Transverse colon (tissue), 4 donors: Measurements from ENCODE around the gene EED. TPM values are rescaled to one million over a fixed set of nuclear protein-coding genes. Genes with fewer than 3 reads are reported as not detected.

Experiments used
- DNase-seq: peaks from one replicate; pipeline ENCODE4 v3.0.0-alpha.2; 2019
- H3K27ac ChIP-seq, 4 donors: fragments of 200-600 bp; sonication (generic); 2 replicates each; pipeline ENCODE4 v1.5.1; 2016 to 2018; ENCODE audit warnings: inconsistent platforms in 4 of 4
- H3K27me3 ChIP-seq: fragments of 200-600 bp; sonication (generic); 2 replicates; pipeline ENCODE4 v1.5.1; 2017; ENCODE audit warnings: inconsistent platforms
- H3K36me3 ChIP-seq, 4 donors: fragments of 200-600 bp; sonication (generic); 2 replicates each; pipeline ENCODE4 v1.5.1; 2017 to 2019; ENCODE audit warnings: inconsistent platforms in 4 of 4
- H3K4me1 ChIP-seq, 4 donors: fragments of 200-600 bp; sonication (generic); 2 replicates each; pipeline ENCODE4 v1.5.1; 2017 to 2020; ENCODE audit warnings: inconsistent platforms in 4 of 4
- H3K4me3 ChIP-seq, 4 donors: fragments of 200-600 bp; sonication (generic); 1 replicate in 1 of 4; 2 replicates in 3 of 4; pipeline versions ENCODE4 v1.5.1 to v1.6.1; 2017 to 2019; ENCODE audit warnings: inconsistent platforms in 4 of 4
- H3K9me3 ChIP-seq, 2 donors: fragments of 200-600 bp; sonication (generic); 2 replicates each; pipeline ENCODE4 v1.5.1; 2017 to 2019; ENCODE audit warnings: inconsistent platforms in 2 of 2
- CTCF ChIP-seq, 5 experiments: fragments of 200-600 bp in 3 of 5; fragments of 450-650 bp in 2 of 5; sonication (generic) in 3 of 5; IDR thresholded peaks; 1 replicate in 2 of 5; 2 replicates in 3 of 5; pipeline ENCODE4 v1.5.1; 2016 to 2017; ENCODE audit warnings: antibody characterized with exemption in 5 of 5, inconsistent platforms in 3 of 5, mild to moderate bottlenecking in 2 of 5, moderate library complexity in 1 of 5
- EP300 ChIP-seq: sonication (generic); formaldehyde crosslinking; IDR thresholded peaks from one replicate; pipeline ENCODE4 v1.6.1; 2017; ENCODE audit warnings: antibody characterized with exemption, low read depth
- POLR2A ChIP-seq: fragments of 450-650 bp; IDR thresholded peaks from one replicate; pipeline ENCODE4 v1.6.1; 2016; ENCODE audit warnings: antibody characterized with exemption, mild to moderate bottlenecking, moderate library complexity
- POLR2AphosphoS5 ChIP-seq, 3 donors: sonication (generic); formaldehyde crosslinking; IDR thresholded peaks; one replicate each; pipeline ENCODE4 v1.6.1; 2016; ENCODE audit warnings: antibody characterized with exemption in 3 of 3
- WGBS, 2 donors: methylation state at CpG; one replicate each; pipeline ENCODE4 v1.1.5; 2018; ENCODE audit warnings: low coverage in 1 of 2; 5-methylcytosine and 5-hydroxymethylcytosine counted together
- in situ Hi-C, 4 donors: fragments of 200-750 bp; cut with MboI; loops; one replicate each; pipeline versions ENCODE4 v1.15.0 to v1.15.1; 2017; ENCODE audit warnings: low sequenced_read_pairs in 3 of 4, low pct_ligation_motif_present in 1 of 4, low pct_unique_long_range_greater_than_20kb in 1 of 4
- intact Hi-C: fragments of 100-400 bp; cut with DNase I; formaldehyde crosslinking; loops from one replicate; pipeline ENCODE4 v1.15.1; 2023; ENCODE audit warnings: low total_unique reads
- total RNA-seq, 4 donors: library from RNA; depleted of rRNA; stranded (reverse); fragments of >200 nt; gene quantifications; one replicate each; pipeline ENCODE4 v1.1.0, GENCODE V29; 2016

Gene EED
- total RNA-seq, 4 donors from 2014 or later = 2.8 to 43.5 (median 23.5) TPM

- in situ Hi-C loops (loop anchor here in 1 of 4 donors (25.0 kb wide), 1 partner anchor 585 kb away; the partner anchor contains the start of gene CREBZF), intact Hi-C loops (no loop called here)
- H3K27me3 ChIP-seq = no peaks in the 10 kb centered on the region
- no peaks in the 10 kb centered on the region for H3K9me3 ChIP-seq
- WGBS, 2 donors = 48 to 50% methylated on average over 1 of the region's 1 CpG
- H3K36me3 ChIP-seq = no peaks in the 10 kb centered on the region
- peak; percentile 58 for DNase-seq
- H3K4me3 ChIP-seq = no peak overlapping the region
- TF ChIP-seq EP300 (no peak), POLR2AphosphoS5 (IDR thresholded peaks at IDR 0.05) (no peak), POLR2A (no peak), CTCF (IDR thresholded peaks at IDR 0.05) (no peak)
- peaks cover 11 to 50% (median 33%) of the 10 kb centered on the region in 4 donors for H3K4me1 ChIP-seq
- H3K27ac ChIP-seq = peak overlapping the region; percentile 0 to 31 (median 19)
Observed at GRCh38 chr11:86247608-86248007, 3.1 kb downstream of the EED start.

GRCh38 chr11:86248609-86249008 lies 4.1 kb downstream of the EED start:
- no peak overlapping the region for H3K4me3 ChIP-seq
- H3K9me3 ChIP-seq = no peaks in the 10 kb centered on the region
- in situ Hi-C loops = loop anchor here in 1 of 4 donors (25.0 kb wide), 1 partner anchor 586 kb away; the partner anchor contains the start of gene CREBZF
- 89 to 100% methylated on average over 2 to 4 of the region's 4 CpGs for WGBS, 2 donors
- no peak overlapping the region for H3K27ac ChIP-seq
- no peaks in the 10 kb centered on the region for H3K36me3 ChIP-seq
- no peak for TF ChIP-seq EP300
- no peaks in the 10 kb centered on the region for H3K27me3 ChIP-seq
- intact Hi-C loops = no loop called here
- peaks cover 11 to 58% (median 34%) of the 10 kb centered on the region in 4 donors for H3K4me1 ChIP-seq
- DNase-seq = no peak

- intact Hi-C loops = no loop called here
- Histone ChIP-seq H3K27ac (no peak overlapping the region), H3K27me3 (no peaks in the 10 kb centered on the region), H3K36me3 (no peaks in the 10 kb centered on the region), H3K4me3 (no peak overlapping the region), H3K4me1 (peaks cover 11 to 53% (median 29%) of the 10 kb centered on the region in 4 donors), H3K9me3 (no peaks in the 10 kb centered on the region)
- 30 to 46% methylated on average over 3 of the region's 3 CpGs for WGBS, 2 donors
- DNase-seq = no peak
- TF ChIP-seq CTCF (IDR thresholded peaks at IDR 0.05) (no peak), POLR2AphosphoS5 (IDR thresholded peaks at IDR 0.05) (no peak), EP300 (no peak)
- in situ Hi-C loops = loop anchor here in 1 of 4 donors (25.0 kb wide), 1 partner anchor 587 kb away; the partner anchor contains the start of gene CREBZF
Observed at GRCh38 chr11:86249307-86250098, 5.0 kb downstream of the EED start.

GRCh38 chr11:86251345-86251744 lies 6.8 kb downstream of the EED start:
- 63 to 75% methylated on average over 2 of the region's 2 CpGs for WGBS, 2 donors
- Histone ChIP-seq H3K4me3 (no peak overlapping the region), H3K4me1 (peaks cover 10 to 48% (median 27%) of the 10 kb centered on the region in 4 donors), H3K27ac (no peak overlapping the region), H3K36me3 (peaks cover 0 to 1% (median 0%) of the 10 kb centered on the region in 4 donors), H3K9me3 (no peaks in the 10 kb centered on the region), H3K27me3 (no peaks in the 10 kb centered on the region)
- intact Hi-C loops (no loop called here), in situ Hi-C loops (no loop called here)
- no peak for TF ChIP-seq POLR2A
- TF ChIP-seq EP300 = no peak
- no peak for TF ChIP-seq POLR2AphosphoS5 (IDR thresholded peaks at IDR 0.05)
- no peak for TF ChIP-seq CTCF (IDR thresholded peaks at IDR 0.05)
- DNase-seq = no peak
